HL-60 (cell line): Measurements from ENCODE around the gene DDX46.

Experiments
- GABPA ChIP-seq: IDR thresholded peaks from 2 replicates; pipeline ENCODE4 v1.6.1; 2012; ENCODE audit warnings: low read depth
- POLR2AphosphoS5 ChIP-seq: IDR thresholded peaks from 2 replicates; pipeline ENCODE4 v1.6.1; 2012; ENCODE audit warnings: low read depth
- TF ChIP-seq, protein P1 (sequence below): IDR thresholded peaks from one replicate; pipeline ENCODE4 v1.5.1; 2011; ENCODE audit warnings: low read length, control low read depth, inconsistent platforms; ENCODE audit not compliant: insufficient read depth

DNA sequence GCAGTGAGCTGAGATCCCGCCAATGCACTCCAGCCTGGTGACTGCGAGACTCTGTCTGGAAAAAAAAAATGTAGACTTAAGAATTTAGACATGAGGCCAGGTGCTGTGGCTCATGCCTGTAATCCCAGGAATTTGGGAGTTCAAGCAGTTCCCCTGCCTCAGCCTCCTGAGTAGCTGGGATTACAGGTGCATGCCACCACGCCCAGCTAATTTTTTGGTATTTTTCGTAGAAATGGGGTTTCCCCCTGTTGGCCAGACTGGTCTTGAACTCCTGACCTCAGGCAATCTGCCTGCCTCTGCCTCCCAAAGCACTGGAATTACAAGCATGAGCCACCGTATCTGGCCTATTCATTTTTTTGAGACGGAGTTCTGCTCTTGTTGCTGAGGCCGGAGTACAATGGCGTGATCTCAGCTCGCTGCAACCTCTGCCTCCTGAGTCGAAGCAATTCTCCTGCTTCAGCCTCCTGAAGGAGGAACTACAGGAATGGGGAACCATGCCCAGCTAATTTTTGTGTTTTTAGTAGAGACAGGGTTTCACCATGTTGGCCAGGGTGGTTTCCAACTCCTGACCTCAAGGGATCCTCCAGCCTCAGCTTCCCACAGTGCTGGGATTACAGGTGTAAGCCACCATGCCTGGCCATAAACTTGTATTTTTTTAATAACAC is 14.0 kb downstream of the DDX46 start:
- TF ChIP-seq, protein P1, sequence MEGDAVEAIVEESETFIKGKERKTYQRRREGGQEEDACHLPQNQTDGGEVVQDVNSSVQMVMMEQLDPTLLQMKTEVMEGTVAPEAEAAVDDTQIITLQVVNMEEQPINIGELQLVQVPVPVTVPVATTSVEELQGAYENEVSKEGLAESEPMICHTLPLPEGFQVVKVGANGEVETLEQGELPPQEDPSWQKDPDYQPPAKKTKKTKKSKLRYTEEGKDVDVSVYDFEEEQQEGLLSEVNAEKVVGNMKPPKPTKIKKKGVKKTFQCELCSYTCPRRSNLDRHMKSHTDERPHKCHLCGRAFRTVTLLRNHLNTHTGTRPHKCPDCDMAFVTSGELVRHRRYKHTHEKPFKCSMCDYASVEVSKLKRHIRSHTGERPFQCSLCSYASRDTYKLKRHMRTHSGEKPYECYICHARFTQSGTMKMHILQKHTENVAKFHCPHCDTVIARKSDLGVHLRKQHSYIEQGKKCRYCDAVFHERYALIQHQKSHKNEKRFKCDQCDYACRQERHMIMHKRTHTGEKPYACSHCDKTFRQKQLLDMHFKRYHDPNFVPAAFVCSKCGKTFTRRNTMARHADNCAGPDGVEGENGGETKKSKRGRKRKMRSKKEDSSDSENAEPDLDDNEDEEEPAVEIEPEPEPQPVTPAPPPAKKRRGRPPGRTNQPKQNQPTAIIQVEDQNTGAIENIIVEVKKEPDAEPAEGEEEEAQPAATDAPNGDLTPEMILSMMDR: no peak
- TF ChIP-seq POLR2AphosphoS5: no peak
- TF ChIP-seq GABPA: no peak
